Raji (cell line): ENCODE data around the gene PLA2G10.
A peak's percentile ranks its signal among the peaks of the same experiment; 100 is the strongest.
"Not testable (repeated sequence)": the region's sequence is repeated elsewhere in the genome, so short reads cannot be mapped to it uniquely, and the experiment has no call there.

Experiments
- POLR2A ChIP-seq: IDR thresholded peaks from 2 replicates; pipeline ENCODE4 v1.6.1; 2011; ENCODE audit warnings: low read depth, low read length, control low read depth; ENCODE audit not compliant: insufficient read depth

PLA2G10 gene, protein sequence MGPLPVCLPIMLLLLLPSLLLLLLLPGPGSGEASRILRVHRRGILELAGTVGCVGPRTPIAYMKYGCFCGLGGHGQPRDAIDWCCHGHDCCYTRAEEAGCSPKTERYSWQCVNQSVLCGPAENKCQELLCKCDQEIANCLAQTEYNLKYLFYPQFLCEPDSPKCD

DNA sequence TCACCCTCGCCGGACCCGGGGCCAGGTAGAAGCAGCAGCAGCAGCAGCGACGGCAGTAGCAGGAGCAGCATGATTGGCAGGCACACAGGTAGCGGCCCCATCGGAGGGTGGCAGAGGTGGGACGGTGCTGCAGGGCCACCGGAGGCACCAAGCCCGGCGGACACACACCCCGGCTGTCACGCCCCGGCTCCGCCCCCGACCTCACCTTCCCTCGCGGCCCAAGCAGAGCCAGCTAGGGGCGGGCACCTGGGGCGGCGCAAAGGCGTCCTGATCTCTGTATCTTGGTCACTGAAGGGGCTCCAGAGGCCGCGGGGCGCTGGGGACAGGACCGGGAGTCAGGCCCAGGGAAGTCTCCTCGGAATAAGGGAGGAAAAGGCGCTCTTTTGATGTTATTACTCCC is at the start of gene PLA2G10:
Gene PLA2G10 (minus strand): TSS at position 180 of the 400 bp plus-strand sequence. CDS start 79 bp downstream, at position 101.
- not testable (repeated sequence) for TF ChIP-seq POLR2A

- TF ChIP-seq POLR2A, result not testable (repeated sequence)
Measured at GRCh38 chr16:14742273-14743128, 48.4 kb upstream of the PLA2G10 start, which contains the start of gene NPIPA2. Gene NPIPA2, plus strand, starts transcription at chr16:14742533. Its CDS starts 5,533 bp downstream, at chr16:14748066.

DNA sequence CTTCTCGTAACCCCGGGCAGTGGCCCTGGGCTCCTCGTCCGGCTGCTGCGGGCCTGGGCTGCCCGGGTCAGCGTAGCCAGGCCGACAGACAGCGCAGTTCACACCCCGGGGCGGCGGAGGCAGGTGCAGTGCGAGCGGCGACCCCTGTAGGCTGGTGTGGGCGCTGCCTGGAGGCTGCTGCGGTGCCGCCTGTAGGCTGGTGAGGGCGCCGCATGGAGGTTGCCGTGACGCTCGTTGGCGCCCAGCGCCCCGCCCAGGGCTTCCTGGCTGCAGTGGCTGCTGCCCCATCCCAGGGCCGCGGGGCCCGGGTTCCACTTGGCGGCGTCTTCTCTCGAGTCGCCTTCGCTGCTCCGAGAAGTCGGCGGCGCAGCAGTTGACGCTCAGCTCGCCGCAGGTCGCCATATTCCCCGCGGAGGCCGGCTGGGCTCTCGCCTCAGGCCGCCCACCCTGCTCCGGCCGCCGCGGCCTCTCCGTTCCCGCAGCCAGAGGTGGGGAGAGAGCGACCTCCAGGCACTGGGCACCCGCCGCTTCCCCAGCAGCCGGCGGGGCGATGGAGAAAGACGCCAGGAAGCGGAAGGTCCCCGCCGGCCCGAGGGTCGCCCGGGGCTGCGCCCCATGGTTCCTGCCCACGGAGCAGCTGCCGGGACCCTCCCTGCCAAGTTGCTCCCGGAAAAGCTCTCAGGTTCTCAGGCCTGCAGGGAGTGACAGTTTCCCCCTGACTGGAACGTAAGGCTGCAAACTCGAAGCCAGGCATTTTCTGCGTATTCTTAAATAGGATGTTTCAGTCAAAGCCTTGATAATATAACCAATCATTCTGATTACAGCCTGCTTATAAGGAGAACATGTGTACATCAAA is 9.3 kb upstream of the PLA2G10 start, which contains the start of gene NPIPA3:
Gene NPIPA3 (plus strand): TSS at position 256 of the 856 bp plus-strand sequence. CDS start 5,533 bp downstream, outside the sequence.
- not testable (repeated sequence) for TF ChIP-seq POLR2A

- TF ChIP-seq POLR2A, result no peak
Measured at GRCh38 chr16:14682121-14682520, 12.0 kb downstream of the PLA2G10 start.

- no peak for TF ChIP-seq POLR2A
Measured at GRCh38 chr16:14681115-14681514, 13.0 kb downstream of the PLA2G10 start.

DNA sequence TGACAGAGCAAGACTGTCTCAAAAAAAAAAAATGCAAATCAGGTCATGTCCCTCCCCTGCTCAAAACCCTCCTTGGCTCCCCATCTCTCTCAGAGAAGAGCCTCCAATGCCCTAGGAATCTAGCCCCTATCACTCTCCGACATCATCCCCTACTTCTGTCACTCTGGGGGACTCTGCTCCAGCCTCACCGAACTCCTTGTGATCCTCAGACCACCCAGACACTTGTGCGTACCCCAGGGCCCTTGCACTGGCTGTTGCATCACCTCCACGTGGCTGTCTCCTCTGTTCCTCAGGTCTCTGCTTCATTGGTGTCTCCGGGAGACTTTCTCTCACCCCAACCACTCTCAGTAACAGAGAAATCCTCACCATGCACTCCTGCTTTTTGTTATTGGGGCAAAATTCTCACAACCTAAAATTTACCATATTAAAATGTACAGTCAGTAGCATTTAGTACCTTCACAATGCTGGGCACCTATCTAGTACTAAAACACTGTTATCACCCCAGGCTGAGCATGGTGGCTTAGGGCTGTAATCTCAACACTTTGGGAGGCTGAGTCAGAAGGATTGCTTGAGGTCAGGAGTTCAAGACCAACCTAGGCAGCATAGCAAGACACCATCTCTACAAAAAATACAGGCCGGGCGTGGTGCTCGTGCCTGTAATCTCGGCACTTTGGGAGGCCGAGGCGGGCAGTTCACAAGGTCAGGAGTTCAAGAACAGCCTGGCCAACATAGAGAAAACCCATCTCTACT is 15.2 kb downstream of the PLA2G10 start:
- no peak for TF ChIP-seq POLR2A

DNA sequence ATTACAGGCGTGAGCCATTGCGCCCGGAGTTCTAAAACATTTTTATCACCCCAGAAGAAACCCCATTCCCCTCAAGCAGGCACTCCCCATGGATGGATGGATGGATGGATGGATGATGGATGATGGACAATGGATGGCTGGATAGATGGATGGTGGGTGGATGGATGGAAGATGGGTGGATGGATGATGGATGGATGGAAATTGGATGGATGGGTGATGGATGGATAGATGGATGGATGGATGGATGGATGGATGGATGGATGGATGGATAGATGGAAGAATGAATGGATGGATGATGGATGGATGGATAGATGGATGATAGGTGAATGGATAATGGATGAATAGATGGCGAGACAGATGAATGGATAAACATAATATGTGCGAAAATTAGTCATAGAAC is 16.5 kb downstream of the PLA2G10 start:
- TF ChIP-seq POLR2A, result no peak

DNA sequence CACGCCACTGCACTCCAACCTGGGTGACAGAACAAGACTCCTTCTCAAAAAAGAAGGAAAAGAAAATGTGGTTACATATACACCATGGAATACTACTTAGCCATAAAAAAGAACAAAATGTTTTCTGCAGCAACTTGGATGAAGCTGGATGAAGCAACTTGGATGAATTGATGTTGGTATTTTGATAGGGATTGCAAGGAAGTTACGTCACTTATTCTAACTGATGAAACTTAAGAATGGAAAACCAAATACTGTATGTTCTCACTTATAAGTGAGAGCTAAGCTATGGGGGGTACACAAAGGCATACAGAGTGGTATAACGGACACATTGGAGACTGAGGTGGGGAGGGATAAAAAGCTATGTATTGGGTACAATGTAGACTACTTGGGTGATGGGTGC is 17.5 kb downstream of the PLA2G10 start:
- no peak for TF ChIP-seq POLR2A

GRCh38 chr16:14672403-14672971 is 21.6 kb downstream of the PLA2G10 start:
- TF ChIP-seq POLR2A, result 0 out of 2 replicates have a peak, but pooled peaks have one; percentile 8

GRCh38 chr16:14669776-14670175 is 24.3 kb downstream of the PLA2G10 start:
- TF ChIP-seq POLR2A, result no peak

GRCh38 chr16:14668556-14669223 is 25.4 kb downstream of the PLA2G10 start:
- no peak for TF ChIP-seq POLR2A

DNA sequence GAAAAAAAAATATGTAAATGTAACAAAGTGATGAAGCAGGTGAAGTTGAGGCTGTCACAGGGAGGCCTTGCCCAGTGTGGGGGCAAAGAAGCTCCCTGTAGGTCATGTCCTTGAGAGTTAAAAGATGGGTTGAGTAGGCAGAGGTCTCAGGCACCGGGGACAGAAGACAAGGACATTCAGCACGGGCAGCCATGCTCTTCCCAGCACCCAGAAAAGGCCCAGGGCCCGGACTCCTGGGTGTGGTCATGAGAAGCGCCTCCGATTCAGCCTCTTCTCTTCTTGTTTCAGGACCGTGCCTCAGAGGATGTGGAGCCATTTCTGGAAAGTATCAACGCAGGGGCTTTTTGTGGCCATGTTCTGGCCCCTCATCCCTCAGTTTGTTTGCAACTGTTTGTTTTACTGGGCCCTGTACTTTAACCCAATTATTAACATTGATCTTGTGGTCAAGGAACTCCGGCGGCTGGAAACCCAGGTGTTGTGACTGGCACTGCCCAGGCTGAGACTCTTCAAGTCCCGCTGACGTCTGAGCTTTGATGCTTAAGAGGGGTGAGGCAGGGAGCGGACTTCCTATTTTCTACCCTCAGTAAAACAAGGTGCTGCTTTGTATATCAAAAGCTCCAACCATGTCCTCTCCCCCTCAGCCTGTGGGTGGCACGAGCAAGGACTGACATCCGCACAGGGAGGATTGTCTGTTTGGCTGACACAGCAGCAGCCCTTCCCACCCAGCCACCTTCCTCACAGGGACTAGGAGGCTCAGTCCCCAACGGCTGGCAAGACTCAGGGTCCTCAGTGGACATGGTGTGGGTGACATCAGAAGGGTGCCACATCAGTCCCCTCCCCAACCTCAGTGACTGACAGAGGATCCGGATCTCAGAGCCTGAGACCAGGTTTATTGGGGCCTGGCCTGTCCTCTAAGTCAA is 26.5 kb downstream of the PLA2G10 start:
- TF ChIP-seq POLR2A, result no peak
